Measurements from ENCODE around the gene MAP1S. TPM values are rescaled to one million over a fixed set of nuclear protein-coding genes. Genes with fewer than 3 reads are reported as not detected.
A peak's percentile ranks its signal among the peaks of the same experiment; 100 is the strongest.

MAP1S gene
- total RNA-seq, 1 donor = 15.1 TPM

DNA sequence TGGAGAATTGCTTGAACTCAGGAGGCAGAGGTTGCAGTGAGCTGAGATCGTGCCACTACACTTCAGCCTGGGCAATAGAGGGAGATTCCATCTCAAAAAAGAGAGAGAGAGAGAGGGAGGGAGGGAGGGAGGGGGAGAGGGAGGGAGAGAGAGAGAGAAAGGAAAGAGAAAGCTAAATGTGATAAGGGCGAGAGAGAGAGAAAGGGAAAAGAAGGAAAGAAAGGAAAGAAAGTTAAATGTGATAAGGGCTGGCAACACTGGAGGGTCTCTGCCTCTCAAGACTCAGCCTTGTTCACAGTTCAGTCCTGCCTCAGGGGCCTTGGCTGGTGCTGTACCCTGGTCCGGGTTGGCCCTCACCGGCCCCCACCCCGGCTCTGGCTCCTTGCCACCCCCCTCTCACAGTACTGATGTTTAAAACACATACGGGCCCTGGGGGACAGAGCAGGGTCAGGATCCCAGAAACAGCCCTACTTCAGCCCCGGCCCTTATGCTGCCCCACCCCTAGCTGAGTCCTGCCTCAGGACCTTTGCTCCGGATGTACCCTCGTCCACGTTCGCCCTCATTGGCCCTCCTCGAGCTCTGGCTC, 3.5 kb downstream of the MAP1S start:
- H3K4me3 ChIP-seq (ENCODE audit: low read depth, low read length) = no peak overlapping the region
- TF ChIP-seq, protein P1, sequence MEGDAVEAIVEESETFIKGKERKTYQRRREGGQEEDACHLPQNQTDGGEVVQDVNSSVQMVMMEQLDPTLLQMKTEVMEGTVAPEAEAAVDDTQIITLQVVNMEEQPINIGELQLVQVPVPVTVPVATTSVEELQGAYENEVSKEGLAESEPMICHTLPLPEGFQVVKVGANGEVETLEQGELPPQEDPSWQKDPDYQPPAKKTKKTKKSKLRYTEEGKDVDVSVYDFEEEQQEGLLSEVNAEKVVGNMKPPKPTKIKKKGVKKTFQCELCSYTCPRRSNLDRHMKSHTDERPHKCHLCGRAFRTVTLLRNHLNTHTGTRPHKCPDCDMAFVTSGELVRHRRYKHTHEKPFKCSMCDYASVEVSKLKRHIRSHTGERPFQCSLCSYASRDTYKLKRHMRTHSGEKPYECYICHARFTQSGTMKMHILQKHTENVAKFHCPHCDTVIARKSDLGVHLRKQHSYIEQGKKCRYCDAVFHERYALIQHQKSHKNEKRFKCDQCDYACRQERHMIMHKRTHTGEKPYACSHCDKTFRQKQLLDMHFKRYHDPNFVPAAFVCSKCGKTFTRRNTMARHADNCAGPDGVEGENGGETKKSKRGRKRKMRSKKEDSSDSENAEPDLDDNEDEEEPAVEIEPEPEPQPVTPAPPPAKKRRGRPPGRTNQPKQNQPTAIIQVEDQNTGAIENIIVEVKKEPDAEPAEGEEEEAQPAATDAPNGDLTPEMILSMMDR (IDR thresholded peaks at IDR 0.05; ENCODE audit: insufficient read depth, low read depth, low read length) = no peak
- DNase-seq (ENCODE audit: low read depth) = no peak

GRCh38 chr19:17724655-17725054, 5.4 kb downstream of the MAP1S start:
- TF ChIP-seq, protein P1 (IDR thresholded peaks at IDR 0.05; ENCODE audit: insufficient read depth, low read depth, low read length) = no peak

GRCh38 chr19:17725422-17726078, 6.3 kb downstream of the MAP1S start:
- DNase-seq (ENCODE audit: low read depth) = no peak
- H3K4me3 ChIP-seq (ENCODE audit: low read depth, low read length) = no peak overlapping the region

More at GRCh38 chr19:17724655-17725054, 5.4 kb downstream of the MAP1S start:
- DNase-seq (ENCODE audit: low read depth) = no peak
- no peak overlapping the region for H3K4me3 ChIP-seq (ENCODE audit: low read depth, low read length)

DNA sequence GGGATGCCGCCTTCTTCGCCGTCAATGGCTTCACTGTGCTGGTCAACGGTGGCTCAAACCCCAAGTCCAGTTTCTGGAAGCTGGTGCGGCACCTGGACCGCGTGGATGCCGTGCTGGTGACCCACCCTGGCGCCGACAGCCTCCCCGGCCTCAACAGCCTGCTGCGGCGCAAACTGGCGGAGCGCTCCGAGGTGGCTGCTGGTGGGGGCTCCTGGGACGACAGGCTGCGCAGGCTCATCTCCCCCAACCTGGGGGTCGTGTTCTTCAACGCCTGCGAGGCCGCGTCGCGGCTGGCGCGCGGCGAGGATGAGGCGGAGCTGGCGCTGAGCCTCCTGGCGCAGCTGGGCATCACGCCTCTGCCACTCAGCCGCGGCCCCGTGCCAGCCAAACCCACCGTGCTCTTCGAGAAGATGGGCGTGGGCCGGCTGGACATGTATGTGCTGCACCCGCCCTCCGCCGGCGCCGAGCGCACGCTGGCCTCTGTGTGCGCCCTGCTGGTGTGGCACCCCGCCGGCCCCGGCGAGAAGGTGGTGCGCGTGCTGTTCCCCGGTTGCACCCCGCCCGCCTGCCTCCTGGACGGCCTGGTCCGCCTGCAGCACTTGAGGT, 7.0 kb downstream of the MAP1S start:
- TF ChIP-seq, protein P1 (IDR thresholded peaks at IDR 0.05; ENCODE audit: insufficient read depth, low read depth, low read length) = no peak
- no peak for DNase-seq (ENCODE audit: low read depth)
- H3K4me3 ChIP-seq (ENCODE audit: low read depth, low read length) = no peak overlapping the region

More at GRCh38 chr19:17725422-17726078, 6.3 kb downstream of the MAP1S start:
- TF ChIP-seq, protein P1 (IDR thresholded peaks at IDR 0.05; ENCODE audit: insufficient read depth, low read depth, low read length) = peak; percentile 14

- no peak overlapping the region for H3K4me3 ChIP-seq (ENCODE audit: low read depth, low read length)
- DNase-seq (ENCODE audit: low read depth) = no peak
- TF ChIP-seq, protein P1 (IDR thresholded peaks at IDR 0.05; ENCODE audit: insufficient read depth, low read depth, low read length) = no peak
These were observed 7.9 kb downstream of the MAP1S start for GRCh38 chr19:17726964-17727773.

- TF ChIP-seq, protein P1 (IDR thresholded peaks at IDR 0.05; ENCODE audit: insufficient read depth, low read depth, low read length) = no peak
- H3K4me3 ChIP-seq (ENCODE audit: low read depth, low read length) = no peak overlapping the region
- DNase-seq (ENCODE audit: low read depth) = no peak
These were observed 8.6 kb downstream of the MAP1S start for GRCh38 chr19:17727843-17728242.
